HG03442 (cell line): ENCODE results near the gene SIVA1.

Experiments
- ATAC-seq: cut with Tn5 transposase; IDR thresholded peaks from one replicate; pipeline ENCODE4 v1.9.1; 2021; ENCODE audit warnings: mild to moderate bottlenecking, moderate library complexity; ENCODE audit not compliant: unreplicated experiment

The SIVA1 gene

DNA sequence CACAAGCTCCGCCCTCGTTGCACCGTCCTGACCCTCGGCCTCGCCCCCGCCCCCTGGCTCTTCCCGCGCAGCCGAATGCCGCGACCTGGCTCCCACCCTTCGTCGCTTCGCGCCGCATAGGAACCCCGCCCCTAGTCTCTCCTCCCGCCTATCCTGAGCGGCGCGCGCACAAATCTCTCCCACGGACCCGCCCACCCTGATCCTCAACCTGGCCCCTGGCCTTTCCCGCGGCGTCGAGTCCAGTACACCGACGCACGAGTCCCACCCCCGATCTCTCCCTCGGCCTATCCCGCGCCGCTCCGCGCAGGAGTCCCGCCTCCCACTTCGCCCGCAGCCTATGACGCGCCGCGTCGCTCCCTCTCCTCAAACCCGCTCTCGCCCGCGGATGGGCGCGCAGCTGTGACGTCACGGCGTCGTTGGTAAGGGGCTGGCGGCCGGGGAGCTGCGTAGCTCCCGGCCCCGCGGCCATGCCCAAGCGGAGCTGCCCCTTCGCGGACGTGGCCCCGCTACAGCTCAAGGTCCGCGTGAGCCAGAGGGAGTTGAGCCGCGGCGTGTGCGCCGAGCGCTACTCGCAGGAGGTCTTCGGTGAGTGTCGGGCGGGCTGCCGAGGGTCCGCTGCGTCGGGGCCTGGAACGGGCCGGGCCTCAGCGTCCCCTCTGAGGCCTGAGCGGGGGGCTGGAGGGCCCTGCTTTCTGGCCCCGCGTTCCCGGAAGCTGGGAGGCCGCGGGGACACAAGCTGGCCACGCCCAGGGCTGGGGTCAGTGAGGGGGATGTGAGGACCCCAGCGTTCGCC is at the start of gene SIVA1:
Gene SIVA1 (plus strand): TSS at position 413 of the 793 bp plus-strand sequence. CDS start 55 bp downstream, at position 468.
- ATAC-seq, result peak; percentile 81

DNA sequence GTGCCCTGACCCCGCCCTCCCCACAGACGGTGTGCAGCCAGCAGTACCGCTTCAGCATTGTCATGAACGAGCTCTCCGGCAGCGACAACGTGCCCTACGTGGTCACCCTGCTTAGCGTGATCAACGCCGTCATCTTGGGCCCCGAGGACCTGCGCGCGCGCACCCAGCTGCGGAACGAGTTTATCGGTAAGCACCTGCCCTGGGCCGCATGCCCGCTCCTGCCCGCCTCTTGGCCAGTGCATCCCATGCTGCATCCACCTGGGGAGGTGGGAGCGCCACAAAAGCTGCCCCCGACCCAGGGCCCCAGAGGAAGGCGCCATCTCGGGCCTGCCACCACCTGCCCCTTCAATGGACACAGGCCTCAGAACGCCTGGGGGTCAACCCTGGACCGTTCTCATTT is 49.7 kb upstream of the SIVA1 start:
- no peak for ATAC-seq

- no peak for ATAC-seq
Observed at GRCh38 chr14:104704252-104704651, 48.7 kb upstream of the SIVA1 start.

GRCh38 chr14:104705340-104706047 is 47.5 kb upstream of the SIVA1 start:
- ATAC-seq, result no peak

GRCh38 chr14:104706733-104707607 is 46.0 kb upstream of the SIVA1 start:
- ATAC-seq, result no peak

DNA sequence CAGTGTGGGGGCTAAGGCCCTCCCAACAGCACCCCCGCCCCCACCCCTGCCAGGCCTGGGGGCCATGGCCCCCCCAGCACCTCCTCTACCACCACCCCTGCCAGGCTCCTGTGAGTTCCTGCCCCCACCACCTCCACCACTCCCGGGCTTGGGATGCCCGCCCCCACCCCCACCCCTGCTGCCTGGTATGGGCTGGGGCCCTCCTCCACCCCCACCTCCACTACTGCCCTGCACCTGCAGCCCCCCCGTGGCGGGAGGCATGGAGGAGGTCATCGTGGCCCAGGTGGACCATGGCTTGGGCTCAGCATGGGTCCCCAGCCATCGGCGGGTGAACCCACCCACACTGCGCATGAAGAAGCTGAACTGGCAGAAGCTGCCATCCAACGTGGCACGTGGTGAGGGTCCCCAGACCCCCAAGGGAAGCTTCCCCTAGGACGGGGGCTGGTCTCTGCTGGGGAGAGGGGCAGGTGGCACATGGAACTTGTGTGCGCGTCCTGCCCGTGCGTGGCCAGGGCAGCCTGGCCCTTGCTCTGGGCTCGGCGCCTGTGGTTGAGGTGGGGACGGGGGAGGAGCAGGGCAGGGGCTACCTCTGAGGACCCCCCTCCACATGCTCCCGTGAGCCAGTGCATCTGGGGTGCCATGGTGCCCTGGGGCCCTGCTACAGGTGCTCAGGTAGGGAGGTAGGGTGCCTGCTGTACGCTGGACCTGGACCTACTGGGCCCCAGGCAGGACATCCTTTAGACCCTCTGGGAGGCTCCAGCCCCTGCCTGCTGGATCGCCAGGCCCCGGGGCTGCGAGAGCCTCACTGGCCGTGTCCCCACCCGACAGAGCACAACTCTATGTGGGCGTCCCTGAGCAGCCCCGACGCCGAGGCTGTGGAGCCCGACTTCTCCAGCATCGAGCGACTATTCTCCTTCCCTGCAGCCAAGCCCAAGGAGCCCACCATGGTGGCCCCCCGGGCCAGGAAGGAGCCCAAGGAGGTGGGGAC is 45.0 kb upstream of the SIVA1 start:
- no peak for ATAC-seq

DNA sequence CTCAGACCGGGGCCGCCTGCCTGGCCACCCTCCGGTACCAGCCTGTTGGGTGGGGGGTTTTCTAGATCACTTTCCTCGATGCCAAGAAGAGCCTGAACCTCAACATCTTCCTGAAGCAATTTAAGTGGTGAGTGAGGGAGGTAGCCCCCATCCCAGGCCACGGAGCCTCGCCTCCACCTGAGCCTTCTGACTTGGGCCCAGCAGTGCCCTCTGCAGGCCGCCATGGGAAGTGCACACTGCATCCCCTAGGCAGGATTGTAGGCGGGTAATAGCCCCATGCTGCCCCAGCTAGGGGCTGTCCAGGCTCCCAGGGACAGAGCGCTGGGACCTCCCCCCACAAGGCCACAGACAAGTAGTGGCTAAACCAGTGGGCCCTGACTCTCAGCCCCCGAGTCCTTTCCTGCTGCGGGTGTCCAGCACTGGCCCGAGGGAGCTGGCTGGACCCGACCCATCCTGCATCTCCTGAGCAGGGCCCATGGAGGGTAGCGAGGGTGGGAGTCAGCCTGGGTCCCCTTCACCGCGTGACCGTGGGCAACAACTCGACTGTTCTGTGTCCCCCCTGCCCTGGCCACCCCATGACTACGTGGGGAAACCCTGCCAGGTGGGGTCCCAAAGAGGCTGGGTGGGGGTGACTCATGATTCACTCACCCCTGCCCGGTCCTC is 44.2 kb upstream of the SIVA1 start:
- no peak for ATAC-seq

DNA sequence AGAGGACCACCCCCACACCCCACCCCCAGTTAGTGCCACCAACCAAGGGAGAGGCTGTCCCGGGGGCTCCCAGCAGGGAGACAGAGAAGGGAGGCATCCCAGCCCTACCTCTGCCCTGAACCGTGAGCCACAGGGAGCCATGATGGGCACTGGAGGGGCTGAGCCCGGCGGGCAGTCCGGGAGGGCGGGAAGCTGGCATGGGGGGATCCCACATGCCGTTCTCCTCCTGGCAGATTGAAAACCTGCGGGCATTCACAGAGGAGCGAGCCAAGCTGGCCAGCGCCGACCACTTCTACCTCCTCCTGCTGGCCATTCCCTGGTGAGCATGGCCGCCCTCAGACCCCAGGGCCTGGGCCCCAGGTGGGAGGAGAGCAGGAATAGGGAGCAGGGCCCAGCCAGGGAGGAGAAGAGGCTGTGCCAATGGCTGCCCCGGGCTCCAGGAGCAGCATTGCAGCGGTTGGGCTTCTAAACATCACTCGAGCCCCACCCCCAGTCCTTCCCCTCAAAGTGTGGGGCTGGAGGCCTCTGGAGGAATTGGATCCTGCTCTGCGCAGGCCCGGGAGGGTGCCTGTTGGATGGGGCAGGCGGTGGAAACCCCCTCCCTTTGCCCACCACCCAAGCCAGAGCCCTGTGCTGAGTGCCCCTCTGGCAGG is 43.4 kb upstream of the SIVA1 start:
- no peak for ATAC-seq

GRCh38 chr14:104710071-104710735 is 42.7 kb upstream of the SIVA1 start:
- ATAC-seq, result no peak

GRCh38 chr14:104712881-104713734 is 39.8 kb upstream of the SIVA1 start:
- ATAC-seq, result no peak

- ATAC-seq, result no peak
Observed at GRCh38 chr14:104714066-104714465, 38.9 kb upstream of the SIVA1 start.

GRCh38 chr14:104714681-104715080 is 38.3 kb upstream of the SIVA1 start:
- ATAC-seq, result no peak

DNA sequence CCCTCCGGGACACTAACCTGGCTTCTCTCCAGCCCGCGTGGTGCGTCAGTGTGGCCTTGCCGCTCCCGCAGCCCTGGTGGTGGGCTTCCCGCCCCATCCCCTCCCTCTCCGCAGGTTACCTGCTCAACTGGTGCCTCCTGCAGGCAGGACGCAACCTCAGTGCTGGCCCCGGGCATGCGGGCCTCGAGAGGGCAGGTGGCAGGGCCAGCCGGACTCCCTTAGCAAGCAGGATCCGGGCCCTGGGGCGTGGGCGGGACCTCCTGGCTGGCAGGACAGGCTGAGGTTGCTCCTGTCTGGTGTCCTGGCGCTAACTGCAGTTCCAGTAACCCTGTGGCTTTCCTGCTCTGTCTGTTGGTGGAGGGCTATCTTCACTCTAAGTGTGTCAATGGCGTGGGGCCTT is 37.5 kb upstream of the SIVA1 start:
- ATAC-seq, result no peak

DNA sequence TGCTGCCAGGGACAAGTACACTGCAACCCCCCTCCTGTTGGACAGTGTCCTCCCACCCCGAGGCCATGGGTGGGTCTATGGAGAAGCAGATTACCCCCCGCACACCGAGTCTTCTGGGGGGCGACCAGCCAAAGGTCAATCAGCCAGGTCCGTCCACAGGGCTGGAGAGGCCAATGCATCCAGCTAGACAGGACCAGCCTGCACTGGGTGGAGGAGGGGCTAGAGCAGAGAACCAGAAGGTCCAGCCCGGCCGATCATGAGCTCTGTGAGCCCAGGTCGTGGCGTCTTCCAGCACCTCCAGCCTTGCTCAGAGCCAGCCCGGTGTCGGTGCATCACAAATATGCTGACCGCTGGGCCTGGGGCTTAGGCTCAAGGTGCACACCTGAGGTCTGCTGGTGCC is 37.1 kb upstream of the SIVA1 start:
- ATAC-seq, result no peak

DNA sequence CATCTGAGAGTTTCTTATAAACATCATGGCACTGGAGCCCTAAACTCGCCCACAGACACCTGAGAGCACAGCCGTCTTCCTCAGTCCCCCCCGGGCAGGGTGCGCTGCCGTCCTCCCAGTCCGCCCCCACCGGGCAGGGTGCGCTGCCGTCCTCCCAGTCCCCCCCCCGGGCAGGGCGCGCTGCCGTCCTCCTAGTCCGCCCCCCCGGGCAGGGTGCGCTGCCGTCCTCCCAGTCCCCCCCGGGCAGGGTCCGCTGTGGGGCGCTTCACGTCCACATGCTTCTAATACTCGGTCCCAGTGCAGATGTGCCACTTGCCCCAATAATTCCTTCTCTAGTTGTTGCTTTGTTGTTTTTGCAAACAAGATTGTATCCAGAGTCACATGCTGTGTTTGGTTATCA is 35.8 kb upstream of the SIVA1 start:
- no peak for ATAC-seq

- ATAC-seq, result no peak
Observed at GRCh38 chr14:104717646-104718045, 35.3 kb upstream of the SIVA1 start.

DNA sequence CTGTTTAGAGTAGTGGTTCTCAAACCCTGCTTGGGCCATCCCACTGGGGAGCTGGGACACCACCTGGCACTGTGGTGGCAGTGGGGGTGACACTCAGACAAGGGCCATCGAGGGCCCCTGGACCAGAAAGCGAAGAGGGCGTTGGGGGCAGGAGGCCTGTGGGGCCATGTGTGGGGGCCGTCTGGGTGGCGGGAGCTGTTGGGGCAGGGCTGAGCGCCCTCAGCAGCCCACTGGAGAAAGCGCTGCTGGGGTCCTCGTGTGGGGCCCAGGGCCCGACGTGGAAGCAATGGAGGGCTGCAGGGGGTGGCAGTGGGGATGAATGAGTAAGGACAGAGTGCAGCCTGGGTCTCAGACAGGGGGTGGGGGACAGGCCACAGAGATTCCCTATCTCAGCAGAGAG is 34.8 kb upstream of the SIVA1 start:
- no peak for ATAC-seq

GRCh38 chr14:104718871-104719270 is 34.1 kb upstream of the SIVA1 start:
- ATAC-seq, result no peak
